NCI-H2081 (cell line): ENCODE measurements around the gene TNRC6A.
"Not testable (repeated sequence)": the region's sequence is repeated elsewhere in the genome, so short reads cannot be mapped to it uniquely, and the experiment has no call there.

Experiments
- DNase-seq, 2 experiments: peaks; one replicate each; lab custom pipeline; 2025; lab: John Stamatoyannopoulos, UW

Gene TNRC6A

DNA sequence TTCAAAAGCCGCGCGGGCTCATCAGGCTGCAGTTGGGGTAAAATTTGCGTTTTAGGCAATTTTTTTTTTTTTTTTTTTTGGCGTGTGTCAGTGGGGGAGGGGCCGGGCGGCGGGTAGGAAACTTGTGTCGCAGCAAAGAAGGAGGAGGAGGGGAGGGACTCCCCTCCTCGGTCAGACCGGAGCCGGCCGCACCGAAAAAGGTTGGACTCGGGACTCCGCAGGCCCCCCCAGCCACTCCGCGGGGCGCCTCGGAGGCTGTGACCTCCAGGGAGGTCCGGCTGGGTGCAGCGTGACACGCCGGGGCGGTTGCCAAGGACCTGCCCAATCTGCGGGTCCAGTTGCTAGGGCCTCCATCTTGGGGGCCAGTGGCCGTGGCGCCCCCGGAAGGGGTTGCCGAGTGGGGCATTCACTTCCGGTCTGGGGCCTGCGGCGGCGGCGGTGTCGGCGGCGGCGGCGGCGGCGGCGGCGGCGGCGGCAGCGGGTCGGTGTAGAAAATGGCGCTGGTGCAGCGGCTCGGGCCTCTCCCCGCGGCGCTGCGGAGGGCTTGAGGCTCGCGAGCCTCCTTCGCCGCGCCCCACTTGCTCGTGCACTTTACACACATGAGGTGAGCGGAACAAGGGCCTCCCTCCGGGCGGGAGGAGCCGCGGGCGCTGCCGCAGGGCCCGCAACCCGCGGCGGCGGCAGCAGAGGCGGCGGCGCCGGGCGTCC is at the start of gene TNRC6A:
Gene TNRC6A, plus strand, starts transcription at position 409 of the 708 bp plus-strand sequence. Its CDS starts 191 bp downstream, at position 600.
- DNase-seq, result peak; percentile 80 to 89

- DNase-seq, result no peak
These were observed 47.7 kb upstream of the TNRC6A start for GRCh38 chr16:24681793-24682192.

DNA sequence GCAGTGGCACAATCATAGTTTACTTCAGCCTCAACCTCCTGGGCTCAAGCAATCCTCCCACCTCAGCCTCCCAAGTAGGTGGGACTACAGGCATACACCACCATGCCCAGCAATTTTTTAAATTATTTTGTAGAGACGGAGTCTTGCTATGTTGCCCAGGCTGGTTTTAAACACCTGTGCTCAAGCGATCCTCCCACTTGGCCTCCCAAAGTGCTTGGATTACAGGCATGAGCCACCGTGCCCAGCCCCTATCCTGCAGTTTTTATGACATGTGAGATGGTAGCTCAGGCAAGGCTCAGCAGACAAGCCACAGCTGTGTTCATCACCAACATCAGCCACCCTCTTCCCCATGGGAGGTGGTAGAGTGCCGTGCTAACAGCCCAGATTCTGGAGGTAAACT is 46.2 kb upstream of the TNRC6A start:
- no peak for DNase-seq

- DNase-seq, result no peak
These were observed 45.5 kb upstream of the TNRC6A start for GRCh38 chr16:24683847-24684493.

- peak; percentile 12 to 43 for DNase-seq
These were observed 43.7 kb upstream of the TNRC6A start for GRCh38 chr16:24685539-24686432.

GRCh38 chr16:24686678-24687077 is 42.8 kb upstream of the TNRC6A start:
- no peak for DNase-seq

GRCh38 chr16:24688359-24688758 is 41.1 kb upstream of the TNRC6A start:
- no peak for DNase-seq

- no peak for DNase-seq
These were observed 40.3 kb upstream of the TNRC6A start for GRCh38 chr16:24689128-24689527.

- no peak for DNase-seq
These were observed 36.6 kb upstream of the TNRC6A start for GRCh38 chr16:24692854-24693253.

- no peak for DNase-seq
These were observed 34.5 kb upstream of the TNRC6A start for GRCh38 chr16:24694931-24695330.

DNA sequence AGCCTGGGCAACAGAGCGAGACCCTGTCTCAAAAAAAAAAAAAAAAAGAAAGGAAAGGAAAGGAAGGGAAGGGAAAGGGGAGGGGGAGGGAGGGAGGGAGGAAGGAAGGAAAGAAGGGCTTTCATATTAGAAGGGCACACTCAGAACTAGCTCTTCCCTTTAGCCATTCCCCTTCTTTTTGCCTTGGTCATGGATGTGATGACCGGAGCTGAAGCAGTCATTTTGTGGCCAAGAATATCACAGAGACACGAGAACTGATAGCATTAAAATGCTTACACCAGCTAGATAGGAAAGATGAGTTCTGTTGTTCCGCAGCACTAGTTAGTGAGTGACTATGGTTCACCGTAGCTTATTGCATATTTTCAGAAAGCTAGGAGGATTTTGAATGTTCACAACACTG is 32.8 kb upstream of the TNRC6A start:
- no peak for DNase-seq

DNA sequence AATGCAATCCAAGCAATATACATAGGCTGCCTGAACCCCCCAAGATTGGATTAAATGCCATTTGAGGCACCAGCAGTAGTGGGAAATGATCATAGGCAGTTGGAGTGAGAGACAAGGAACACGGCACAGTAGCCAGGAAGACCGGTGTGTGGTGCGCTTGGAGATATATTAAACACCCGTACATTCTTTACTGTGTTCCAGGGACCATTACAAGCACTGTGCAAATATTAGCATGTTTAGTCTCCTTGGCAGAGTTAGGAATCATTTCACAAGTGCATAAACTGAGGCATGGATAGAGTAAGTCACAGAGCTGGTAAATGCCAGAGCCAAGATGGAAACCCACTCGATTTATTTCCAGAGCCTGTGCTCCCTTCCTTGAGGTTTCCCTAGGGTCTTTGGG is 31.1 kb upstream of the TNRC6A start:
- DNase-seq, result no peak

- no peak for DNase-seq
These were observed 30.2 kb upstream of the TNRC6A start for GRCh38 chr16:24699151-24699723.

DNA sequence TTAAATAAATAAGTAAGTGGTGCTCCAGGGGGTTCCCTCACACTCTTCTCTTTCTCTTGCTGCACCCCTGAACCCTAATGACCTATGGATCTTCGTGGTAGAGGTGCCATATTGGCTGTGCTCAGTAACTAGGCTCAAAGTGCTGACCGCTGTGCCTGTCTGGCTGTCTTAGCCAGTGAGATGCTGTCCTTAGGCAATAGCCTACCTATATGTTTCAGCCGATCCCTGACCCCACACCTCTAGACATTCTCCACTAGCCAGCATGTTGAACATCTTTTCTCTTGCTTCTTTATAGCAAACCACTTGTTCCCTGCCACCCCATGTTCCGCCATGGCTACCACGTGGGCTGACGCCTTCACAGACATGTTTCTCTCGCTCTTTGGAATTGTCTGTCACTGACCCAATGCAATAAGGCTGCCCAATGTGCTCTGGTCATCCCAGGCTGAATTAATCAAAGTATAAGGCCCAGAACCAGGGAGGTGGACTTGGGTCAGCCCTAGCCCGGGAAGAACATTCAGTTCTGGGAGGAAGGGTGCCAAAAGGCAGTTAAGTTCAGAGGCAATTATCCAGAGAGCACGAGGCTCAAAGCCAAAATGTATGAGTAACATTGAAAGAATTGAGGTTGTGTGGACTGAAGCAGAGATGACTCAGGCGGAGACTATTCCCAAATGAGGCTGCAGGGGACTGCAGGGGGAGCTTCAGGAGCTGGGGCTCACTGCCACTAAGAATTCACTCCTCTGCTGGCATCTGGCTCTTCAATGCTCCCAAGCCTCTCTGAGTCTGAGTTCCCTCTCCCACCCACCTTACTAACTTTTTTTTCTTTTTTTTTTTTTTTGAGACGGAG is 28.7 kb upstream of the TNRC6A start:
- no peak for DNase-seq

DNA sequence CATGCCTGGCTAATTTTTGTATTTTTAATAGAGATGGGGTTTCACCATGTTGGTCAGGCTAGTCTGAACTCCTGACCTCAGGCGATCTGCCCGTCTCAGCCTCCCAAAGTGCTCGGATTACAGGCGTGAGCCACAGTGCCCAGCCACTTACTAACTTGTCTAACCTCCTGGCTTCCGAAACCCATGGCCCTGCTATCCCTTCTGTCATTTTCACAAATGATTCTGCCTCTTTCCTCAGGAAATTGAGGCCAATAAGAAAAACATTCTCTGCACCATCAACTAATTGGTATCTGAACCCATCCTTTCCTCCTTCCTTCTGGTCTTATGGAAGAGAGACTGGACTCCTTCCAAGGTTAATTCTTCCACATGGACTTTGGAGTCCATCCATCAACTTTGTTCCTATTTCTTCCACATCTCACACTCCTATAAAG is 27.9 kb upstream of the TNRC6A start:
- DNase-seq, result no peak

DNA sequence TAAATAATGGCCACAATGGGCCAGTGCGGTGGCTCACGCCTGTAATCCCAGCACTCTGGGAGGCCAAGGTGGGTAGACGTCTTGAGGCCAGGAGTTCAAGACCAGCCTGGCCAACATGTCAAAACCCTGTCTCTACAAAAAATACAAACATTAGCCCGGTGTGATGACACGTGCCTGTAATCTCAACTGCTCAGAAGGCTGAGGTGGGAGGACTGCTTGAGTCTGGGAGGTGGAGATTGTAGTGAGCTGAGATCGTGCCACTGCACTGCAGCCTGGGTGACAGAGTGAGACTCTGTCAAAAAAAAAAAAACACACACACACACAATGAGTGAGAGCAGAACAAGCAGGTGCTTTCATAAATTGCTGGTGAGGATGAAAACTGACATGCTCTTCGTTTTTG is 21.7 kb upstream of the TNRC6A start:
- DNase-seq, result not testable (repeated sequence)

GRCh38 chr16:24713379-24713778 is 16.1 kb upstream of the TNRC6A start:
- DNase-seq, result no peak

GRCh38 chr16:24717411-24717810 is 12.0 kb upstream of the TNRC6A start:
- no peak for DNase-seq

- DNase-seq, result no peak
These were observed 10.4 kb upstream of the TNRC6A start for GRCh38 chr16:24718967-24719521.

DNA sequence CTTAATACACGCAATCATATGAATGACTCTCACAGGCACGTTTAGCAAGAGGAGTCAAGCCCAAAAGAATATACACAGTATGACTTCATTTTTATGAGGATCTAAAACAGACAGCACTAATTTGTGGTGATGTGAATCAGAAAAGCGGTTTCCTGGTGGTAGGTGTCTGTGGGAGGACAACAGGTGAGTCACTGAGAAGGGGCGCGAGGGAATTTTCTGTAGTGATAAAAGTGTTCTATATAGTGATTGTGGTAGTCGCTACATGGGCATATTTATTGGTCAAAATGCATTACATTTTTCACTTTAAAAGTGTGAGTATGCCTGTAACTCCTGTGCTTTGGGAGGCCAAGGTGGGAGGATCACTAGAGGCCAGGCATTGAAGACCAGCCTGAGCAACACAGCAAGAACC is 7.6 kb upstream of the TNRC6A start:
- no peak for DNase-seq

- DNase-seq, result no peak
These were observed 5.8 kb upstream of the TNRC6A start for GRCh38 chr16:24723663-24724062.
